HG02981 (cell line): ENCODE data around the gene RBM4.
"Not testable (repeated sequence)": the region's sequence is repeated elsewhere in the genome, so short reads cannot be mapped to it uniquely, and the experiment has no call there.

Source experiments
- ATAC-seq: cut with Tn5 transposase; IDR thresholded peaks from one replicate; pipeline ENCODE4 v1.9.1; 2021; ENCODE audit warnings: mild to moderate bottlenecking, moderate library complexity; ENCODE audit not compliant: unreplicated experiment

RBM4 gene

DNA sequence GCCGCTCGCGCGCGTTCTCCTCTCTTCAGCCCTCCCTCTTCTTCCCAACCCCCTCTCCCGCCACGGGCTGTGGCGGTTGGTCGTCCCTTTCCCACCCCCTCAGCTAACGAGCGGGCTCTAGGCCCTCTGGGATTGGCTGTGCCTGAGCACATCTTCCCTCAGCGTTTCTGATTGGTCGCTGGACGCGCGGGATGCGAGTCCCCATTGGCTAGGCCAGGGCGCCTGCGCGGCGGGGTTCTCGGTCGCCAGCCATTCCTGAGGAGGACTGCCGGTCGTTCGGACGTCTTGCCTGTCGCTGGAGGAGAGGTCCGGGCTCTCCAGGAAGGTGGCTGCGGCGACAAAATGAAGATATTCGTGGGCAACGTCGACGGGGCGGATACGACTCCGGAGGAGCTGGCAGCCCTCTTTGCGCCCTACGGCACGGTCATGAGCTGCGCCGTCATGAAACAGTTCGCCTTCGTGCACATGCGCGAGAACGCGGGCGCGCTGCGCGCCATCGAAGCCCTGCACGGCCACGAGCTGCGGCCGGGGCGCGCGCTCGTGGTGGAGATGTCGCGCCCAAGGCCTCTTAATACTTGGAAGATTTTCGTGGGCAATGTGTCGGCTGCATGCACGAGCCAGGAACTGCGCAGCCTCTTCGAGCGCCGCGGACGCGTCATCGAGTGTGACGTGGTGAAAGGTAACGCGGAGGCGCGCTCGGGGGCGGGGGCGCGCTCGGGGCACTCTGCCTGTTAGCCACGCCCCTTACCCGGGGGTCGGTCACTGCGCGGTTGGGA, 21.9 kb upstream of the RBM4 start, which contains the start of gene RBM14:
TSS of gene RBM14 (plus strand) at position 252 of the 776 bp plus-strand sequence. CDS start at position 343, 91 bp downstream.
- peak; percentile 91 for ATAC-seq

GRCh38 chr11:66617155-66617834, 21.2 kb upstream of the RBM4 start:
- no peak for ATAC-seq

DNA sequence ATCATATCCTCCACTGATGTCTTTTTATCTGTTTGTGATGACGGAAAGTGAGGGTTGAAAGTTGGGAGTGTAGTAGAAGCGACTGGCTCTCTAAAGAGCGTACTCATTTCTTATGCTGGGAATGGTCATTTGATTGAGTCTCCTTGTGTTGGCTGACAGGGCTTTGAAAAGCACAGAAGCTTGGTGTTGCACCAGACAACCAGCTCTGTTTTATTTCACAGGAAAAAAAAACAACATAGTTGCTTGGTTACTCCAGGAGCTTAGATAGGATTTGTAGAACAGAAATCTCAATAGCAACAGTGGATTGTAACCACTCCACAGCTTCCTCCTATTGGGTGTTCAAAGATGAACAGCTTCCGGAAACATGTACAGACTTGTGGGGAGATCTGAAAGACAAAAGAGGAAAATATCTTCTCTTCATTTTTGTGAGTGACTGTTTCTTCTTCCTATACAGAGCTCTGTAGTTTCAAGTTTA, 19.4 kb upstream of the RBM4 start:
- ATAC-seq = no peak

DNA sequence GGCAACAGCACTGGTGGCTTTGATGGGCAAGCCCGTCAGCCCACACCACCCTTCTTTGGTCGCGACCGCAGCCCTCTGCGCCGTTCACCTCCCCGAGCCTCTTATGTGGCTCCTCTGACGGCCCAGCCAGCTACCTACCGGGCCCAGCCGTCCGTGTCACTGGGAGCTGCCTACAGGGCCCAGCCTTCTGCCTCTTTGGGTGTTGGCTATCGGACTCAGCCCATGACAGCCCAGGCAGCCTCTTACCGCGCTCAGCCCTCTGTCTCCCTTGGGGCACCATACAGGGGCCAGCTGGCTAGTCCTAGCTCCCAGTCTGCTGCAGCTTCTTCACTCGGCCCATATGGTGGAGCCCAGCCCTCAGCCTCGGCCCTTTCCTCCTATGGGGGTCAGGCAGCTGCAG, 14.1 kb upstream of the RBM4 start:
- no peak for ATAC-seq

GRCh38 chr11:66625041-66625751, 13.3 kb upstream of the RBM4 start:
- no peak for ATAC-seq

- no peak for ATAC-seq
Measured at GRCh38 chr11:66625752-66626149, 12.8 kb upstream of the RBM4 start.

DNA sequence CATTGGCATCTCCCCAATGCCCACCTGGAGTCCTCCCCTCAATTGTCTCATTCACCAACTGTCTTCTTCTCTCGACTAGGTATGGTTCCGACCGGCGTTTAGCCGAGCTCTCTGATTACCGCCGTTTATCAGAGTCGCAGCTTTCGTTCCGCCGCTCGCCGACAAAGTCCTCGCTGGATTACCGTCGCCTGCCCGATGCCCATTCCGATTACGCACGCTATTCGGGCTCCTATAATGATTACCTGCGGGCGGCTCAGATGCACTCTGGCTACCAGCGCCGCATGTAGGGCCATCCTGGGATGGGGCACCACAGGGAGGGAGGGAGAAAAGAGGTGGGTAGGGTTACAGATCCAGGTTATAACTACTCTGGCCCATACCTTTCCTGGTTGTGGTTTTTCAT, 12.1 kb upstream of the RBM4 start:
- ATAC-seq = no peak

DNA sequence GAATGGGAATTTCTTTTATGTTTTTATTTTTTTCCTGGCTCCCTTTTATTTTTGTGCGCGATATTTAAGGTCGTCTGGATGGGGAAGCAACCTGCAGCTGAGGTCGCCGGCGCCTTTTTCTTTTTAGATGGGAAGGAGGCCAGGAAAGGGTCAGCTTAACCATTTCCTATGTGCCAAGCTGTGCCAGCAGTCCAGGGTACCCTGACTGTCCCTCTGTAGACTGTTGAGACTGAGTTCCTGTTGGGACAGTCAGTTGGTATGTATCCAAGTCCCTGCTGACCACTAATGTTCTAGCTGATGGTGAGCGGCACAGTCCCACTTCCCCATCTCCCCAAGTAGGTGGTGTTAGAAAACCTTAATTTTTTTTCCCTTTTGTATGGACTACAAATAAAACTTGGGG, 11.6 kb upstream of the RBM4 start:
- no peak for ATAC-seq

GRCh38 chr11:66628061-66628603, 10.4 kb upstream of the RBM4 start:
- no peak for ATAC-seq

DNA sequence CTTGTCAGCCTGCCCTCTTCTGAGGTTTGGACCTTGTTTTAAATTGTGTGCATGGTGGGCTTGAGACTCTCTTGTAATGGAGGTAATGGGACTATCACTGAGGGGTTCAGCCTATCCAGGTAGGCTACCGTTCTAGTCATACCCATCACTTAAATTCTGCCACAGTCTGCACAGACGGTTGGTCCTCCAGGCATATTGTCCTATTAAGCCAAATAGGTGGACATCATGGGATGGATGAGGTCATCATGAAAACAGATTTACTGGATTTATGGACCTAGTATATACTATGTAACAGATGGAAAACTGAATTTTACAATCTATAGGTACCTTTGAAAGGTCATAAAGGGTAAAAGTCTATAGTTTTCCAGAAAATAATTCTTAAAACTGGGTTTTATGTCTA, 9.1 kb upstream of the RBM4 start:
- no peak for ATAC-seq

GRCh38 chr11:66631883-66632282, 6.6 kb upstream of the RBM4 start:
- ATAC-seq = no peak

- no peak for ATAC-seq
Measured at GRCh38 chr11:66632952-66633351, 5.6 kb upstream of the RBM4 start.

- no peak for ATAC-seq
Measured at GRCh38 chr11:66636411-66636810, 2.1 kb upstream of the RBM4 start.

DNA sequence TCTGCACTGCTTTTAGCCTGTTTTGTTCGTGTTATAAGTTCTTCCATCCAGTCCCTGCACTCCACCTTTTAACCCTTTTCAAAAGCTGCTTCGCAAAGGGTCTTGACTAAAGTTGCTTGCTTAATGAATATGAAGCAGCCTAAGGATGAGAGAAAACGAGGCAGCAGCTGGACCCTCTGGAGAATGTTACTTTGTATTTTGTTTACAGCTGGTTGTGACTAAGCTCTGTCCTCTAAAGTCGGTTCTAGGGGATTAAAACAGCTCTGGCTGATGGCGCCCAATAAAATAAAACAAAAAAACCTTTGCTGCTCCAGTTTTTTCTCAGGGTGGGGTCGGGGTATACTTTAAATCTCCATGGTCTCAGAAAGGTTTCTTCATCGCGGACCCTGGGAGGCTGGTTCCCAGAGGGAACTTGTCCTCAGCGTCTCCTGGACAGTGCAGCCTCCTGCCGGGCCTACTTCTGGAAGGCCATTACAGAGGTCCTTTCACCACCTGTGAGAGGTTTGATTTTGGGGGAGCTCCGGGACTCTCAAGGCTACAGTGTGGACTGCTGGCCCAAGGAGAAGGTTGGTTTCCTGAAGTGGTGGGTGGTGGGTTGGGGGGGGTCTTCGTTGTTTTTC, 836 bp upstream of the RBM4 start:
- ATAC-seq = no peak

- no peak for ATAC-seq
Measured at GRCh38 chr11:66639066-66639813, 737 bp downstream of the RBM4 start.

- not testable (repeated sequence) for ATAC-seq
Measured at GRCh38 chr11:66639814-66640340, 1.4 kb downstream of the RBM4 start.

- no peak for ATAC-seq
Measured at GRCh38 chr11:66641834-66642233, 3.3 kb downstream of the RBM4 start.

DNA sequence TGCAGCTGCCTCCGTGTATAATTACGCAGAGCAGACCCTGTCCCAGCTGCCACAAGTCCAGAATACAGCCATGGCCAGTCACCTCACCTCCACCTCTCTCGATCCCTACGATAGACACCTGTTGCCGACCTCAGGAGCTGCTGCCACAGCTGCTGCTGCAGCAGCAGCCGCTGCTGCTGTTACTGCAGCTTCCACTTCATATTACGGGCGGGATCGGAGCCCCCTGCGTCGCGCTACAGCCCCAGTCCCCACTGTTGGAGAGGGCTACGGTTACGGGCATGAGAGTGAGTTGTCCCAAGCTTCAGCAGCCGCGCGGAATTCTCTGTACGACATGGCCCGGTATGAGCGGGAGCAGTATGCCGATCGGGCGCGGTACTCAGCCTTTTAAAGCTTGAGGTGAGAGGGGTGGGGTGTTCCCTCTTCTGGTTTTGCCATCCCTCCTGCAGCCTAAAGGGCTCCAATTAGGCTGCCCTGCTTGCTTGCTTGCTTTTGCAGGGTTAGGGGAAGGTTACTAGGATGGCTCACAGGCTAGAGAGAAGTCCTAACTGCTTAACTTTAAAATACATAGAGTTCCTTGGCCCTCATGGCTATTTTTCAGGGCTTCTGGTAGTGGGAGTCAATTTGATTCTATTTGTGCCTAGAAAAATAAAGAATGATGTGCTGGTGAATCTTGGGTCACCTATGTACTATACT, 5.4 kb downstream of the RBM4 start:
- ATAC-seq = no peak

DNA sequence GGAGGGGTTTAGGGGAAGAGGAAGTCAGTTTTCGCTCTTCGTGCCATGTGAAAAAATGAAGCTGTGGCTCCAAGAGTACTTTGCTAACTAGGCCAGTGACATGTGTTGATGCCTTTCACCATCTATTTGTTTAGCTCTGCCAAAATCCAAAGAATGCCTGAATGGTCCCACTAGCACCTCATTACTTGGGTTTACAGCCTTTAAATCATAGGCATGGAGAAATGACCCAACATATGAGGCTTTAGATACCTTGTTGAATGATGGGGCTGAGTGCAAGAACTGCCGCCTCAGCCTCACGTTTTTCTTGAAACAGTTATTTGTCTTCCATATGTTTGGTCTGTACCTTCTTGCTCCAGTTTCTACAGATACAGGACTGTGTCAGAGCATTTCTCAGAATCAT, 8.3 kb downstream of the RBM4 start:
- no peak for ATAC-seq
